Gastroesophageal sphincter (tissue), 4 donors: ENCODE data around the gene BACE1. TPM values are rescaled to one million over a fixed set of nuclear protein-coding genes. Genes with fewer than 3 reads are reported as not detected.

Source experiments
- ATAC-seq: fragments of 150-250 bp; one replicate; pipeline ENCODE4 v1.9.1; 2016; ENCODE audit warnings: mild to moderate bottlenecking, moderate library complexity
- H3K27ac ChIP-seq, 4 donors: fragments of 200-600 bp; sonication (generic) in 3 of 4; 1 replicate in 3 of 4; 2 replicates in 1 of 4; pipeline ENCODE4 v1.5.1; 2016 to 2019
- H3K27me3 ChIP-seq: fragments of 200-600 bp; sonication (generic); one replicate; pipeline ENCODE4 v1.5.1; 2019
- H3K36me3 ChIP-seq, 2 donors: fragments of 200-600 bp; sonication (generic); one replicate each; pipeline ENCODE4 v1.5.1; 2019; ENCODE audit warnings: control low read depth in 1 of 2
- H3K4me1 ChIP-seq, 3 donors: fragments of 200-600 bp; sonication (generic); 1 replicate in 2 of 3; 2 replicates in 1 of 3; pipeline ENCODE4 v1.5.1; 2016 to 2019; ENCODE audit warnings: control low read depth in 2 of 3
- H3K4me3 ChIP-seq, 2 donors: fragments of 200-600 bp; sonication (generic); one replicate each; pipeline ENCODE4 v1.5.1; 2019; ENCODE audit warnings: mild to moderate bottlenecking in 1 of 2, moderate library complexity in 1 of 2
- H3K9me3 ChIP-seq, 3 donors: fragments of 200-600 bp; sonication (generic); one replicate each; pipeline ENCODE4 v1.5.1; 2017 to 2019; ENCODE audit warnings: control low read depth in 2 of 3
- EP300 ChIP-seq: sonication (generic); formaldehyde crosslinking; IDR thresholded peaks from one replicate; pipeline ENCODE4 v1.6.1; 2017; ENCODE audit warnings: antibody characterized with exemption, mild to moderate bottlenecking
- POLR2A ChIP-seq, 2 donors: fragments of 450-650 bp; IDR thresholded peaks; one replicate each; pipeline ENCODE4 v1.6.1; 2017; ENCODE audit warnings: antibody characterized with exemption in 2 of 2, mild to moderate bottlenecking in 2 of 2, moderate library complexity in 1 of 2
- POLR2AphosphoS5 ChIP-seq: sonication (generic); formaldehyde crosslinking; IDR thresholded peaks from one replicate; pipeline ENCODE4 v1.6.1; 2017; ENCODE audit warnings: antibody characterized with exemption
- WGBS, 2 donors: methylation state at CpG; one replicate each; pipeline ENCODE4 v1.1.5; 2018; ENCODE audit warnings: low coverage in 1 of 2; 5-methylcytosine and 5-hydroxymethylcytosine counted together
- total RNA-seq, 4 donors: library from RNA; depleted of rRNA; stranded (reverse); fragments of >200 nt; gene quantifications; one replicate each; pipeline ENCODE4 v1.1.0, GENCODE V29; 2016
- TF ChIP-seq, protein P1 (sequence below), 4 experiments: fragments of 200-600 bp in 2 of 4; fragments of 450-650 bp in 2 of 4; sonication (generic) in 1 of 4; IDR thresholded peaks; one replicate each; pipeline ENCODE4 v1.5.1; 2017 to 2019; ENCODE audit warnings: antibody characterized with exemption in 4 of 4, mild to moderate bottlenecking in 2 of 4, moderate library complexity in 2 of 4

Gene BACE1
- total RNA-seq, 4 donors from 2014 or later, result 19.2 to 45.4 (median 22.2) TPM

DNA sequence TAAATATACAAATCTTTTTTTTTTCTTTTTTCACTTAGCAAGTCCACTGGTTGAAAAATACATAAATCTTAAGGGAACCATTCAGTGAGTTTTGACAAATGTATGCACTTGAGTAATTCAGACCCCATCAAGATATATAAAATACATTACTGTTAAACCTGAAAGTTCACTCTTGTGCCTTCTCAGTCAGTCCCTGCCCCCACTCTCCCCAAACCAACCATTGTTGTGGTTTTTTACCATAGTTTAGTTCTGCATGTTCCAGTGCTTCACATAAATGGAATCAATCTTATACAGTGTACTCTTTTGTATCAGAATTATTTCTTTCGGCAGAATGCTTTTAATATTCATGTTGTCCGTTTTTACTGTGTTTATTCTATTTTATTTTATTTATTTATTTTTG is 57.5 kb downstream of the BACE1 start:
- H3K36me3 ChIP-seq, result peaks cover 0 to 89% of the 10 kb centered on the region in 2 donors

DNA sequence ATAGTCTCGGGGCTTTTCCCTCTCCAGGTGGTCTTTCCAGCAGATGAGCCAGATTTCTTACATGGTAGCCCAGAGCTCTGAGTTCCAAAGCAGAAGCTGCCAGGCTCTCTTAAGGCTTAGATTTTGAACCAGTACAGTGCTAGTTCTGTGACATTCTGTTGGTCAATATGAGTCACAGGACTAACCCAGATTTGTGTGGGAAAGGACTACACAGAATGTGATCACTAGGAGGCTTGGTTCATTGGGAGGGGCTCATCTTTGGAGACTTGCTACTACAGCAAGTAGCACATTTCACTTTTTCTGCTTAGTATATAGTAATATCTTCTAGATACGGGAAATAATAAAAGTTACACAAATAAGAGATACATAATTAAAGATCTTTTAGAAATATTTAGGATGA is 59.5 kb downstream of the BACE1 start:
- ATAC-seq, result no peak
- TF ChIP-seq POLR2AphosphoS5 (no peak), EP300 (no peak)
- TF ChIP-seq, protein P1, sequence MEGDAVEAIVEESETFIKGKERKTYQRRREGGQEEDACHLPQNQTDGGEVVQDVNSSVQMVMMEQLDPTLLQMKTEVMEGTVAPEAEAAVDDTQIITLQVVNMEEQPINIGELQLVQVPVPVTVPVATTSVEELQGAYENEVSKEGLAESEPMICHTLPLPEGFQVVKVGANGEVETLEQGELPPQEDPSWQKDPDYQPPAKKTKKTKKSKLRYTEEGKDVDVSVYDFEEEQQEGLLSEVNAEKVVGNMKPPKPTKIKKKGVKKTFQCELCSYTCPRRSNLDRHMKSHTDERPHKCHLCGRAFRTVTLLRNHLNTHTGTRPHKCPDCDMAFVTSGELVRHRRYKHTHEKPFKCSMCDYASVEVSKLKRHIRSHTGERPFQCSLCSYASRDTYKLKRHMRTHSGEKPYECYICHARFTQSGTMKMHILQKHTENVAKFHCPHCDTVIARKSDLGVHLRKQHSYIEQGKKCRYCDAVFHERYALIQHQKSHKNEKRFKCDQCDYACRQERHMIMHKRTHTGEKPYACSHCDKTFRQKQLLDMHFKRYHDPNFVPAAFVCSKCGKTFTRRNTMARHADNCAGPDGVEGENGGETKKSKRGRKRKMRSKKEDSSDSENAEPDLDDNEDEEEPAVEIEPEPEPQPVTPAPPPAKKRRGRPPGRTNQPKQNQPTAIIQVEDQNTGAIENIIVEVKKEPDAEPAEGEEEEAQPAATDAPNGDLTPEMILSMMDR (IDR thresholded peaks at IDR 0.05), result no peak
- no peak overlapping the region for H3K4me3 ChIP-seq
- no peaks in the 10 kb centered on the region for H3K4me1 ChIP-seq
- H3K27ac ChIP-seq, result no peak overlapping the region
- H3K9me3 ChIP-seq, result no peaks in the 10 kb centered on the region
- H3K36me3 ChIP-seq, result peaks cover 0 to 85% of the 10 kb centered on the region in 2 donors
- H3K27me3 ChIP-seq, result no peaks in the 10 kb centered on the region
- WGBS, 2 donors, result 44 to 50% methylated on average over 1 to 2 of the region's 2 CpGs

More for the DNA sequence above, 57.5 kb downstream of the BACE1 start:
- H3K27ac ChIP-seq, result no peak overlapping the region
- H3K4me3 ChIP-seq, result no peak overlapping the region
- H3K4me1 ChIP-seq, result no peaks in the 10 kb centered on the region
- no peak for TF ChIP-seq POLR2AphosphoS5
- no peak for TF ChIP-seq POLR2A (IDR thresholded peaks at IDR 0.05)
- TF ChIP-seq, protein P1 (IDR thresholded peaks at IDR 0.05), result no peak
- TF ChIP-seq EP300, result no peak
- H3K9me3 ChIP-seq, result no peaks in the 10 kb centered on the region
- no peak for ATAC-seq
- no peaks in the 10 kb centered on the region for H3K27me3 ChIP-seq
- 68 to 83% methylated on average over 1 to 2 of the region's 2 CpGs for WGBS, 2 donors

DNA sequence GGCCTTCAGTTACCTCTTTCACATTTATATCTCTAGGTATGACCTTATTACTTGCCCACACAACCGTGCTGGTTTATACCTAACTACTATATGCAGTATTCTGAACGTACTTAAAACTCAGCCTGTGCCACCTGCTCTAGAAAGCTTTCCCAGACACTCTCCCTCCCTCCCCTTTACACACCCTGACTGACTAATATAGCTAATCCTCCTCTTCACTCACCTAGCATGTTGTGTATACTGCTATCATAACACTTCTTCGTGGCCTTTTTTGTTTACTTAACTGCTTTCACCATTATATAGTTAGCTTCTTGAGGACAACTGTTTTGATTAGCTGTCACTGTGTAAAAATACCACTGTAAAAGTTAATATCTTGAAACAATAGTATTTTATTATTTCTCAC is 60.1 kb downstream of the BACE1 start:
- Histone ChIP-seq H3K36me3 (peaks cover 0 to 79% of the 10 kb centered on the region in 2 donors), H3K27ac (no peak overlapping the region), H3K9me3 (no peaks in the 10 kb centered on the region), H3K27me3 (no peaks in the 10 kb centered on the region), H3K4me1 (no peaks in the 10 kb centered on the region), H3K4me3 (no peak overlapping the region)
- TF ChIP-seq, protein P1 (IDR thresholded peaks at IDR 0.05), result no peak
- TF ChIP-seq POLR2AphosphoS5 (no peak), EP300 (no peak), POLR2A (IDR thresholded peaks at IDR 0.05) (no peak)
- ATAC-seq, result no peak
- 66 to 77% methylated on average over 3 of the region's 3 CpGs for WGBS, 2 donors

DNA sequence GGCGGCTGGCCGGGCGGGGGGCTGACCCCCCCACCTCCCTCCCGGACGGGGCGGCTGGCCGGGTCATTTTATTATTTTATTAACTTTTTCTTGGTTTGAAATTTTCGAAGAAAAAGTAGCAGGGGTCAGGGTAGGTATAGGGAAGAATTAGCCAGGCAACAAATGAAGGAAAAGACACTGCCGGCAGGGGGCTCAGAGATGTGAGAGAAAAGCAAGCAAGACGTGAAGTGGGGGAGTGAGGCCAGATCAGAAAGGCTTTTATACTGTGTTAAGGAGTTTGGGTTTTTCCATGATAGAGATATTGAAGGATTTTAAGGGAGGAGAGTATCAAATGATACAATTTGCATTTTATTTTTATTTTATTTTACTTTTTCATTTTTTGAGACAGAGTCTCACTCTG is 64.5 kb downstream of the BACE1 start:
- Histone ChIP-seq H3K4me1 (no peaks in the 10 kb centered on the region), H3K4me3 (no peak overlapping the region), H3K9me3 (no peaks in the 10 kb centered on the region), H3K27me3 (no peaks in the 10 kb centered on the region), H3K27ac (no peak overlapping the region), H3K36me3 (peaks cover 4 to 81% of the 10 kb centered on the region in 2 donors)
- no peak for ATAC-seq
- 66 to 80% methylated on average over 2 of the region's 10 CpGs for WGBS, 2 donors
- TF ChIP-seq POLR2A (IDR thresholded peaks at IDR 0.05) (no peak), EP300 (no peak), POLR2AphosphoS5 (no peak)
- TF ChIP-seq, protein P1 (IDR thresholded peaks at IDR 0.05), result no peak

DNA sequence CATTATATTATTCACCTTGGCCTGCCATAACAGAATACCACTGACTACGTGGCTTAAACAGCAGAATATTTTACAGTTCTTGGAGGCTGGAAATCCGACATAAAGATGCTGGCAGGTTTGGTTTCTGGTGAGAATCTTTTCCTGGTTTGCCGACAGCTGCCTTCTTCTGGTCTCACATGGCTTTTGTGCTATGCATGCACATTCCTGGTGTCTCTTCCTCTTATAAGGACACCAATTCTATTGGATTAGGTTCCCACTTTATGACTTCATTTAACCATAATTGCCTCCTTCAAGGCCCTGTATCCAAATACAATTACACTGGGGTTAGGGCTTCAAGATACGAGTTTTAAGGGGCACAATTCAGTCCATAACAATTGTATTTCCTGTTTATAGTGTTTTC is 66.5 kb downstream of the BACE1 start:
- Histone ChIP-seq H3K36me3 (peaks cover 4 to 81% of the 10 kb centered on the region in 2 donors), H3K4me3 (no peak overlapping the region), H3K27me3 (no peaks in the 10 kb centered on the region), H3K27ac (no peak overlapping the region), H3K4me1 (no peaks in the 10 kb centered on the region), H3K9me3 (no peaks in the 10 kb centered on the region)
- no peak for ATAC-seq
- 66 to 85% methylated on average over 4 of the region's 4 CpGs for WGBS, 2 donors
- no peak for TF ChIP-seq POLR2A (IDR thresholded peaks at IDR 0.05)
- TF ChIP-seq EP300, result no peak
- TF ChIP-seq POLR2AphosphoS5, result no peak
- TF ChIP-seq, protein P1 (IDR thresholded peaks at IDR 0.05), result no peak
